HepG2 (cell line): ENCODE results near the gene FANCM. TPM values are rescaled to one million over a fixed set of nuclear protein-coding genes. Genes with fewer than 3 reads are reported as not detected.

ENCODE experiments used
- ATAC-seq: fragments of 200-7000 bp; cut with Tn5 transposase; 3 replicates; pipeline ENCODE4 v1.9.1; 2020; ENCODE audit warnings: mild to moderate bottlenecking, moderate library complexity
- BruUV-seq: library from RNA; stranded (reverse); fragments of 400-500 nt; replicated peaks from 2 replicates; lab custom pipeline; 2021; lab: Mats Ljungman, UMichigan
- CTCF ChIA-PET: fragments of 300-600 bp; formaldehyde crosslinking; extraction: SDS; loops from one replicate; lab custom pipeline; 2021; ENCODE audit warnings: low total read pairs, inconsistent platforms, low intra/inter-chr PET ratio; lab: Yijun Ruan, JAX
- POLR2A ChIA-PET: fragments of 350-600 bp; sonication (Branson Sonifier 250); formaldehyde crosslinking; loops from one replicate; lab custom pipeline; 2020; ENCODE audit warnings: antibody characterized with exemption, inconsistent platforms; lab: Yijun Ruan, JAX
- DNase-seq: peaks from one replicate; pipeline ENCODE4 v3.0.0-alpha.2; 2015; ENCODE audit warnings: low spot score
- FAIRE-seq: peaks from 3 replicates; lab custom pipeline; 2011; peaks lifted over from hg19 to GRCh38; lab: Jason Lieb, UNC
- H2AFZ ChIP-seq: one replicate; pipeline ENCODE4 v1.6.1; 2011; ENCODE audit warnings: low read length, inconsistent platforms
- H3K27ac ChIP-seq: fragments of 300-600 bp; 3 replicates; pipeline ENCODE4 v1.8.0; 2011; ENCODE audit warnings: mixed run types, mild to moderate bottlenecking, mixed read lengths, low read length, inconsistent platforms; ENCODE audit not compliant: insufficient read depth; ENCODE audit errors: extremely low read length
- H3K27me3 ChIP-seq, 2 experiments: fragments of 200-600 bp in 1 of 2; 2 replicates in 1 of 2; 3 replicates in 1 of 2; pipeline versions ENCODE4 v1.6.0 to v1.8.0; 2011; ENCODE audit warnings: low read length in 2 of 2, mild to moderate bottlenecking in 2 of 2, moderate library complexity in 2 of 2, inconsistent platforms in 1 of 2; ENCODE audit not compliant: insufficient read depth in 2 of 2, control insufficient read depth in 1 of 2
- H3K36me3 ChIP-seq, 2 experiments: fragments of 200-600 bp in 1 of 2; replicated peaks in 1 of 2; 2 replicates in 1 of 2; 3 replicates in 1 of 2; pipeline versions ENCODE4 v1.5.1 to v1.8.0; 2011; ENCODE audit warnings: low read length in 2 of 2, inconsistent platforms in 1 of 2; ENCODE audit not compliant: insufficient read depth in 2 of 2, control insufficient read depth in 1 of 2
- H3K4me1 ChIP-seq: 2 replicates; pipeline ENCODE4 v1.5.1; 2012; ENCODE audit warnings: low read length, inconsistent platforms; ENCODE audit not compliant: insufficient read depth
- H3K4me2 ChIP-seq: 2 replicates; pipeline ENCODE4 v1.6.0; 2011; ENCODE audit warnings: low read depth, low read length, inconsistent platforms
- H3K4me3 ChIP-seq, 3 experiments: fragments of 200-600 bp in 1 of 3; sonication (generic), shearing (Covaris generic) in 1 of 3; replicated peaks in 1 of 3; 2 replicates each; pipeline ENCODE4 v1.5.1; 2011 to 2016; ENCODE audit warnings: low read length in 3 of 3, inconsistent platforms in 2 of 3, low read depth in 2 of 3, mild to moderate bottlenecking in 2 of 3, control low read depth in 1 of 3, mixed read lengths in 1 of 3; ENCODE audit not compliant: insufficient read depth in 1 of 3
- H3K79me2 ChIP-seq: one replicate; pipeline ENCODE4 v1.6.1; 2011; ENCODE audit warnings: low read length, inconsistent platforms; ENCODE audit not compliant: insufficient read depth
- H3K9ac ChIP-seq: 2 replicates; pipeline ENCODE4 v1.6.0; 2011; ENCODE audit warnings: mild to moderate bottlenecking, low read depth, low read length, inconsistent platforms; ENCODE audit not compliant: insufficient read depth
- H3K9me3 ChIP-seq: 2 replicates; pipeline ENCODE4 v1.5.1; 2012; ENCODE audit warnings: mild to moderate bottlenecking, low read length
- H4K20me1 ChIP-seq: 2 replicates; pipeline ENCODE4 v1.6.0; 2011; ENCODE audit warnings: inconsistent platforms, mild to moderate bottlenecking, low read length, moderate library complexity; ENCODE audit not compliant: insufficient read depth
- BRD4 ChIP-seq: sonication (generic); formaldehyde crosslinking; IDR thresholded peaks from 2 replicates; pipeline ENCODE4 v1.4.0; 2020; ENCODE audit warnings: missing genetic modification reagents
- CEBPG ChIP-seq: IDR thresholded peaks from 2 replicates; pipeline ENCODE4 v1.6.1; 2016
- ELF1 ChIP-seq: sonication (generic); formaldehyde crosslinking; IDR thresholded peaks from 2 replicates; pipeline ENCODE4 v1.4.0; 2020; ENCODE audit warnings: missing genetic modification reagents
- KAT8 ChIP-seq: IDR thresholded peaks from 2 replicates; pipeline ENCODE4 v1.6.1; 2016; ENCODE audit warnings: missing genetic modification reagents, missing compliant biosample characterization
- KLF11 ChIP-seq: IDR thresholded peaks from 2 replicates; pipeline ENCODE4 v1.6.1; 2016; ENCODE audit warnings: missing compliant biosample characterization
- TAF15 ChIP-seq: fragments of 200-400 bp; formaldehyde crosslinking; IDR thresholded peaks from one replicate; pipeline ENCODE4 v1.6.1; 2018; ENCODE audit warnings: mild to moderate bottlenecking, low read depth, low read length; ENCODE audit not compliant: poor library complexity, severe bottlenecking
- ZBTB10 ChIP-seq: sonication (generic); formaldehyde crosslinking; IDR thresholded peaks from 2 replicates; pipeline ENCODE4 v1.4.0; 2020; ENCODE audit warnings: missing genetic modification reagents, borderline replicate concordance
- ZNF660 ChIP-seq: sonication (generic); formaldehyde crosslinking; IDR thresholded peaks from 2 replicates; pipeline ENCODE4 v1.5.1; 2020; ENCODE audit warnings: mild to moderate bottlenecking, low read depth, missing genetic modification reagents, borderline replicate concordance
- ZNF788 ChIP-seq: sonication (generic); formaldehyde crosslinking; IDR thresholded peaks from 2 replicates; pipeline ENCODE4 v1.5.0; 2020; ENCODE audit warnings: mild to moderate bottlenecking, missing genetic modification reagents, borderline replicate concordance
- ZNF841 ChIP-seq: sonication (generic); formaldehyde crosslinking; IDR thresholded peaks from 2 replicates; pipeline ENCODE4 v1.8.1; 2023; ENCODE audit warnings: missing genetic modification reagents, borderline replicate concordance
- WGBS: methylation state at CpG from one replicate; pipeline ENCODE4 v1.1.6; 2017; ENCODE audit warnings: low lambda C conversion rate; 5-methylcytosine and 5-hydroxymethylcytosine counted together
- in situ Hi-C: cut with HindIII; loops from 2 replicates; pipeline ENCODE4 v1.10.0; 2017; ENCODE audit warnings: low pct_unique_long_range_greater_than_20kb; ENCODE audit not compliant: extremely low pct_ligation_motif_present
- intact Hi-C: fragments of 100-400 bp; cut with micrococcal nuclease; formaldehyde crosslinking; loops from one replicate; pipeline ENCODE4 v1.10.0; 2022; ENCODE audit not compliant: unreplicated experiment
- polyA plus RNA-seq, 8 experiments: library from polyadenylated mRNA; depleted of rRNA in 3 of 8; stranded (reverse) in 7 of 8; unstranded in 1 of 8; fragments of >200 nt; fragmentation: Illumina TruSeq in 4 of 8; extraction: Trizol in 4 of 8; gene quantifications; 2 replicates each; pipeline versions ENCODE4 v1.2.1 to v1.2.3, GENCODE V29; 2011 to 2016; ENCODE audit warnings: low read depth in 4 of 8, missing spikeins in 1 of 8, mixed read lengths in 1 of 8; ENCODE audit not compliant: insufficient read depth in 1 of 8
- total RNA-seq, 5 experiments: library from RNA; depleted of rRNA; stranded (reverse); fragments of >200 nt; fragmentation: Illumina TruSeq; extraction: Trizol; gene quantifications; 2 replicates each; pipeline ENCODE4 v1.2.3, GENCODE V29; 2016; ENCODE audit warnings: low read depth in 1 of 5
- TF ChIP-seq, protein P1 (sequence below): sonication (generic); formaldehyde crosslinking; IDR thresholded peaks from 2 replicates; pipeline ENCODE4 v1.5.0; 2020; ENCODE audit warnings: missing genetic modification reagents

FANCM gene
- total and polyA plus RNA-seq, 2 of the 13 experiments (the other 11 are each of a cell fraction or from before 2014, with no cell fraction given): 2.6 to 10.4 TPM

DNA sequence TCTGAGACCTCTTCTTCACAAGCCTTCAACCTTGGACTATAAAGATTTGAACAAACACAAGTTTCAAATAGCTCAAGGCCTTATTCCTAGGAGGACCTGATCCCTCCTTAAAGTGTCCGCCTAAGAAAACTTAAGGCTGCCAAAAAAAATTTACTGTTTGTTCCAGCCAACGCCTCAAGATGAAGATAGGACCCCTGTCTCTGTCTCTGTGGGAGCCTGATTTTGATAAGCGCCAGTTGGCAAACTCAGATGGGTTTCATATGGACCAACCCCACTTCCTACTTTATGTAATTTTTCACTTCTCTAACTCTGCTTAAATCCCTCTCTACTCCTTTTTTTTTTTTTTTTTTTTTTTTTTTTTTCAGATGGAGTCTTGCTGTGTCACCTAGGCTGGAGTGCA, 12.5 kb upstream of the FANCM start (continued):
- TF ChIP-seq TAF15 (no peak), ZBTB10 (CRISPR knock-in tag) (no peak), BRD4 (CRISPR knock-in tag) (no peak)
- TF ChIP-seq, protein P1, sequence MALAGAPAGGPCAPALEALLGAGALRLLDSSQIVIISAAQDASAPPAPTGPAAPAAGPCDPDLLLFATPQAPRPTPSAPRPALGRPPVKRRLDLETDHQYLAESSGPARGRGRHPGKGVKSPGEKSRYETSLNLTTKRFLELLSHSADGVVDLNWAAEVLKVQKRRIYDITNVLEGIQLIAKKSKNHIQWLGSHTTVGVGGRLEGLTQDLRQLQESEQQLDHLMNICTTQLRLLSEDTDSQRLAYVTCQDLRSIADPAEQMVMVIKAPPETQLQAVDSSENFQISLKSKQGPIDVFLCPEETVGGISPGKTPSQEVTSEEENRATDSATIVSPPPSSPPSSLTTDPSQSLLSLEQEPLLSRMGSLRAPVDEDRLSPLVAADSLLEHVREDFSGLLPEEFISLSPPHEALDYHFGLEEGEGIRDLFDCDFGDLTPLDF (CRISPR knock-in tag): no peak

- Histone ChIP-seq H3K79me2 (peaks cover 5% of the 10 kb centered on the region), H2AFZ (no peak overlapping the region), H3K27me3 (no peaks in the 10 kb centered on the region), H3K4me2 (no peak overlapping the region), H3K9ac (no peak overlapping the region), H3K4me1 (peaks cover 5% of the 10 kb centered on the region; the same call in 1 of the 2 replicates), H3K36me3 (peaks cover 0 to 15% of the 10 kb centered on the region in 2 experiments; a peak in 2 of 5 replicates), H3K4me3 (no peak overlapping the region), H3K9me3 (no peaks in the 10 kb centered on the region), H3K27ac (no peak overlapping the region), H4K20me1 (no peaks in the 10 kb centered on the region; the same call in 1 of the 2 replicates)
- no TSS peak for BruUV-seq
- FAIRE-seq (no peak), ATAC-seq (no peak), DNase-seq (no peak)
- ChIA-PET POLR2A (no interaction called here), CTCF (no interaction called here)
- intact Hi-C loops (no loop called here), in situ Hi-C loops (no loop called here)
- TF ChIP-seq ZNF841 (CRISPR knock-in tag) (no peak), ZNF660 (CRISPR knock-in tag) (no peak), ELF1 (no peak), ZNF788 (CRISPR knock-in tag) (no peak), CEBPG (CRISPR knock-in tag) (no peak), KAT8 (CRISPR knock-in tag) (no peak), KLF11 (CRISPR knock-in tag) (no peak)
- WGBS: 100% methylated on average over 1 of the region's 2 CpGs
Observed at GRCh38 chr14:45125754-45126153, 10.0 kb upstream of the FANCM start.
